Left lung (tissue), 10 donors: ENCODE data around the gene DCAF5. TPM values are rescaled to one million over a fixed set of nuclear protein-coding genes. Genes with fewer than 3 reads are reported as not detected.
"Not testable (repeated sequence)": the region's sequence is repeated elsewhere in the genome, so short reads cannot be mapped to it uniquely, and the experiment has no call there.

Experiments
- ATAC-seq: fragments of 200-7000 bp; cut with Tn5 transposase; one replicate; pipeline ENCODE4 v1.9.1; 2020; ENCODE audit warnings: moderate library complexity
- DNase-seq, 4 donors: peaks; one replicate each; pipeline ENCODE4 v3.0.0-alpha.2; 2013 to 2020
- H3K27ac ChIP-seq, 2 donors: fragments of 200-600 bp; sonication (generic) in 1 of 2; one replicate each; pipeline versions ENCODE4 v1.5.0 to v1.8.0; 2020 to 2021
- H3K27me3 ChIP-seq, 2 donors: fragments of 200-600 bp; sonication (generic) in 1 of 2; one replicate each; pipeline versions ENCODE4 v1.5.0 to v1.8.0; 2020 to 2021
- H3K36me3 ChIP-seq, 2 donors: fragments of 200-600 bp; sonication (generic) in 1 of 2; one replicate each; pipeline versions ENCODE4 v1.5.0 to v1.8.0; 2020 to 2021
- H3K4me1 ChIP-seq, 2 donors: fragments of 200-600 bp; one replicate each; pipeline ENCODE4 v1.8.0; 2021
- H3K4me3 ChIP-seq, 2 donors: fragments of 200-600 bp; sonication (generic) in 1 of 2; one replicate each; pipeline versions ENCODE4 v1.5.0 to v1.8.0; 2020 to 2021; ENCODE audit warnings: mild to moderate bottlenecking in 1 of 2
- H3K9me3 ChIP-seq, 2 donors: fragments of 200-600 bp; sonication (generic) in 1 of 2; one replicate each; pipeline versions ENCODE4 v1.5.0 to v1.8.0; 2020 to 2021
- CTCF ChIP-seq, 2 donors: fragments of 200-600 bp; sonication (generic) in 1 of 2; IDR thresholded peaks; one replicate each; pipeline versions ENCODE4 v1.5.0 to v1.8.0; 2021; ENCODE audit warnings: antibody characterized with exemption in 2 of 2
- intact Hi-C, 2 donors: fragments of 100-400 bp; cut with DNase I; formaldehyde crosslinking; loops; one replicate each; pipeline versions ENCODE4 v1.11.2 to v1.14.2; 2022
- polyA plus RNA-seq, 6 donors: library from polyadenylated mRNA; unstranded; fragments of 120-200 nt; gene quantifications; one replicate each; pipeline ENCODE4 v1.2.1, GENCODE V29; 2013; ENCODE audit not compliant: insufficient read length in 6 of 6
- total RNA-seq, 2 donors: library from RNA; stranded (reverse); fragmentation: NEBNext Ultra II Directional; extraction: Animal tissue kit (Norgen Biotek cat#: 25700); gene quantifications; one replicate each; pipeline ENCODE4 v1.2.1, GENCODE V29; 2021
- donor health status: DM: no; HTN: yes; CAD: no.
- donor health status: DM: no; HTN: no; CAD: no.

The DCAF5 gene
- total and polyA plus RNA-seq, 8 donors, result 45.9 to 66.9 (median 58.4) TPM

- intact Hi-C loops, result no loop called here
- ATAC-seq, result peak; percentile 39
- peaks cover 0 to 24% of the 10 kb centered on the region in 2 donors for H3K4me1 ChIP-seq
- no peaks in the 10 kb centered on the region for H3K27me3 ChIP-seq
- no peak overlapping the region for H3K4me3 ChIP-seq
- no peak for TF ChIP-seq CTCF (IDR thresholded peaks at IDR 0.05)
- H3K36me3 ChIP-seq, result peaks cover 0 to 31% of the 10 kb centered on the region in 2 donors
- H3K9me3 ChIP-seq, result no peaks in the 10 kb centered on the region
- peak in 1 of 4 donors; percentile 45 for DNase-seq
- H3K27ac ChIP-seq, result peak overlapping the region; percentile 38 to 60
Measured at GRCh38 chr14:69068744-69069421, 84.0 kb downstream of the DCAF5 start.

GRCh38 chr14:69066396-69067171, 86.3 kb downstream of the DCAF5 start:
- peaks cover 0 to 10% of the 10 kb centered on the region in 2 donors for H3K4me1 ChIP-seq
- intact Hi-C loops, result no loop called here
- no peak for TF ChIP-seq CTCF (IDR thresholded peaks at IDR 0.05)
- no peaks in the 10 kb centered on the region for H3K9me3 ChIP-seq
- H3K27ac ChIP-seq, result peak overlapping the region in 1 of 2 donors; percentile 46
- peaks cover 0 to 37% of the 10 kb centered on the region in 2 donors for H3K36me3 ChIP-seq
- DNase-seq, result no peak
- no peaks in the 10 kb centered on the region for H3K27me3 ChIP-seq
- H3K4me3 ChIP-seq, result no peak overlapping the region
- ATAC-seq, result no peak

GRCh38 chr14:69065934-69066333, 87.0 kb downstream of the DCAF5 start:
- DNase-seq, intact Hi-C loops, H3K9me3 ChIP-seq, H3K4me3 ChIP-seq, H3K27me3 ChIP-seq, ATAC-seq: not testable (repeated sequence)
- Histone ChIP-seq H3K27ac (peak overlapping the region in 1 of 2 donors; percentile 46), H3K36me3 (peaks cover 0 to 38% of the 10 kb centered on the region in 2 donors), H3K4me1 (peaks cover 0 to 10% of the 10 kb centered on the region in 2 donors)

GRCh38 chr14:69064596-69064995, 88.3 kb downstream of the DCAF5 start:
- no peaks in the 10 kb centered on the region for H3K27me3 ChIP-seq
- intact Hi-C loops, result no loop called here
- peaks cover 0 to 35% of the 10 kb centered on the region in 2 donors for H3K36me3 ChIP-seq
- ATAC-seq (no peak), DNase-seq (no peak)
- peaks cover 0 to 16% of the 10 kb centered on the region in 2 donors for H3K4me1 ChIP-seq
- H3K9me3 ChIP-seq, result no peaks in the 10 kb centered on the region
- H3K27ac ChIP-seq, result no peak overlapping the region
- no peak overlapping the region for H3K4me3 ChIP-seq
- TF ChIP-seq CTCF (IDR thresholded peaks at IDR 0.05), result no peak

GRCh38 chr14:69059658-69060623, 93.0 kb downstream of the DCAF5 start:
- no peaks in the 10 kb centered on the region for H3K27me3 ChIP-seq
- no peaks in the 10 kb centered on the region for H3K9me3 ChIP-seq
- H3K36me3 ChIP-seq, result peaks cover 0 to 54% of the 10 kb centered on the region in 2 donors
- peaks cover 0 to 38% of the 10 kb centered on the region in 2 donors for H3K4me1 ChIP-seq
- ATAC-seq (peak; percentile 79), DNase-seq (no peak)
- no peak overlapping the region for H3K4me3 ChIP-seq
- intact Hi-C loops, result no loop called here
- TF ChIP-seq CTCF (IDR thresholded peaks at IDR 0.05), result no peak
- peak overlapping the region; percentile 45 to 65 for H3K27ac ChIP-seq
